HT-29 (cell line): ENCODE data around the gene MBP. TPM values are rescaled to one million over a fixed set of nuclear protein-coding genes. Genes with fewer than 3 reads are reported as not detected.

Experiments
- DNase-seq: peaks from one replicate; pipeline ENCODE4 v3.0.0-alpha.2; 2015; ENCODE audit warnings: low spot score
- total RNA-seq: library from RNA; depleted of rRNA; stranded (reverse); fragments of >200 nt; shearing (Covaris generic); gene quantifications from 2 replicates; pipeline ENCODE4 v1.2.3, GENCODE V29; 2014

The MBP gene
- total RNA-seq, 1 experiment from 2014 or later: 27.4 TPM

GRCh38 chr18:77049938-77050337 lies 82.6 kb downstream of the MBP start:
- no peak for DNase-seq

GRCh38 chr18:77047803-77048419 lies 84.7 kb downstream of the MBP start:
- no peak for DNase-seq

GRCh38 chr18:77046994-77047393 lies 85.6 kb downstream of the MBP start:
- DNase-seq: no peak

GRCh38 chr18:77046409-77046808 lies 86.2 kb downstream of the MBP start:
- DNase-seq: no peak

- no peak for DNase-seq
These were observed 86.9 kb downstream of the MBP start for GRCh38 chr18:77045677-77046076.

GRCh38 chr18:77044866-77045664 lies 87.5 kb downstream of the MBP start:
- no peak for DNase-seq

- no peak for DNase-seq
These were observed 88.9 kb downstream of the MBP start for GRCh38 chr18:77043541-77044280.

GRCh38 chr18:77042583-77042982 lies 90.0 kb downstream of the MBP start:
- DNase-seq: no peak

- no peak for DNase-seq
These were observed 93.1 kb downstream of the MBP start for GRCh38 chr18:77039196-77040130.

- DNase-seq: no peak
These were observed 94.3 kb downstream of the MBP start for GRCh38 chr18:77038182-77038858.

GRCh38 chr18:77037567-77037966 lies 95.0 kb downstream of the MBP start:
- no peak for DNase-seq

- no peak for DNase-seq
These were observed 97.0 kb downstream of the MBP start for GRCh38 chr18:77035380-77036187.

GRCh38 chr18:77033575-77033974 lies 99.0 kb downstream of the MBP start:
- no peak for DNase-seq

GRCh38 chr18:77032181-77032701 lies 100.3 kb downstream of the MBP start:
- DNase-seq: no peak

- DNase-seq: no peak
These were observed 100.9 kb downstream of the MBP start for GRCh38 chr18:77031662-77032061.

GRCh38 chr18:77030201-77030600 lies 102.4 kb downstream of the MBP start:
- no peak for DNase-seq

- DNase-seq: no peak
These were observed 106.7 kb downstream of the MBP start for GRCh38 chr18:77025831-77026363.

- no peak for DNase-seq
These were observed 107.5 kb downstream of the MBP start for GRCh38 chr18:77025123-77025522.

- no peak for DNase-seq
These were observed 108.1 kb downstream of the MBP start for GRCh38 chr18:77024476-77024875.
